K562 (cell line): ENCODE data around the gene RSRP1.
"Not testable (repeated sequence)": the region's sequence is repeated elsewhere in the genome, so short reads cannot be mapped to it uniquely, and the experiment has no call there.

ENCODE experiments used
- BRCA1 ChIP-seq, 2 experiments: fragments of 450-650 bp in 1 of 2; sonication (generic) in 1 of 2; formaldehyde crosslinking in 1 of 2; IDR thresholded peaks; 2 replicates each; pipeline versions ENCODE4 v1.5.0 to v1.6.1; 2017 to 2020; ENCODE audit warnings: mild to moderate bottlenecking in 1 of 2, missing genetic modification reagents in 1 of 2
- CBX3 ChIP-seq, 2 experiments: IDR thresholded peaks; 1 replicate in 1 of 2; 2 replicates in 1 of 2; pipeline ENCODE4 v1.6.1; 2012; ENCODE audit warnings: inconsistent platforms in 2 of 2, low read length in 2 of 2, borderline replicate concordance in 1 of 2, control low read depth in 1 of 2
- ELF1 ChIP-seq: fragments of 200-800 bp; sonication (Bioruptor generic); IDR thresholded peaks from 2 replicates; pipeline ENCODE4 v1.6.1; 2016; ENCODE audit warnings: missing genetic modification characterization, missing compliant biosample characterization
- EP300 ChIP-seq: IDR thresholded peaks from 2 replicates; pipeline ENCODE4 v1.6.1; 2012; ENCODE audit warnings: low read length, improper control_type of control experiment
- KAT2B ChIP-seq: IDR thresholded peaks from one replicate; pipeline ENCODE4 v1.6.1; 2012; ENCODE audit warnings: low read depth, mild to moderate bottlenecking, control low read depth, inconsistent platforms, low read length, moderate library complexity
- KAT7 ChIP-seq: sonication (generic); formaldehyde crosslinking; IDR thresholded peaks from 2 replicates; pipeline ENCODE4 v1.8.0; 2022; ENCODE audit warnings: missing genetic modification reagents, mild to moderate bottlenecking, borderline replicate concordance
- KDM1A ChIP-seq, 2 experiments: fragments of 450-650 bp; IDR thresholded peaks; 2 replicates each; pipeline ENCODE4 v1.6.1; 2016; ENCODE audit warnings: mild to moderate bottlenecking in 2 of 2
- POLR2AphosphoS5 ChIP-seq: IDR thresholded peaks from 2 replicates; pipeline ENCODE4 v1.6.1; 2011; ENCODE audit warnings: mild to moderate bottlenecking, low read depth, low read length, moderate library complexity; ENCODE audit not compliant: control insufficient read depth, insufficient read depth
- PURB ChIP-seq: sonication (generic); formaldehyde crosslinking; IDR thresholded peaks from 2 replicates; pipeline ENCODE4 v1.9.0; 2021; ENCODE audit warnings: low read depth, mild to moderate bottlenecking, missing genetic modification reagents
- TF ChIP-seq, protein P1 (sequence below): fragments of 250-450 bp; sonication (Bioruptor Pico); IDR thresholded peaks from 2 replicates; pipeline ENCODE4 v1.5.0; 2021; ENCODE audit warnings: mild to moderate bottlenecking, moderate library complexity
- TF ChIP-seq, protein P2 (sequence below): sonication (generic); formaldehyde crosslinking; IDR thresholded peaks from 2 replicates; pipeline ENCODE4 v1.9.0; 2022; ENCODE audit warnings: mild to moderate bottlenecking, missing genetic modification reagents
- TF ChIP-seq, protein P3 (sequence below): sonication (generic); formaldehyde crosslinking; IDR thresholded peaks from 2 replicates; pipeline ENCODE4 v1.8.1; 2023; ENCODE audit warnings: mild to moderate bottlenecking, missing genetic modification reagents, moderate library complexity
- TF ChIP-seq, protein P4 (sequence below): fragments of 450-650 bp; IDR thresholded peaks from 2 replicates; pipeline ENCODE4 v1.6.1; 2018; ENCODE audit not compliant: partially characterized antibody

GRCh38 chr1:25287164-25287563 lies 39.9 kb upstream of the RSRP1 start:
- not testable (repeated sequence) for TF ChIP-seq KAT7 (CRISPR knock-in tag); PURB (CRISPR knock-in tag); ELF1; EP300; KDM1A (IDR thresholded peaks at IDR 0.05); POLR2AphosphoS5; BRCA1 (IDR thresholded peaks at IDR 0.05); BRCA1 (CRISPR knock-in tag; IDR thresholded peaks at IDR 0.05); KAT2B; CBX3 (IDR thresholded peaks at IDR 0.05; ENCODE audit: borderline replicate concordance in 1 of 2, low read length in 2 of 2)
- TF ChIP-seq, protein P1, sequence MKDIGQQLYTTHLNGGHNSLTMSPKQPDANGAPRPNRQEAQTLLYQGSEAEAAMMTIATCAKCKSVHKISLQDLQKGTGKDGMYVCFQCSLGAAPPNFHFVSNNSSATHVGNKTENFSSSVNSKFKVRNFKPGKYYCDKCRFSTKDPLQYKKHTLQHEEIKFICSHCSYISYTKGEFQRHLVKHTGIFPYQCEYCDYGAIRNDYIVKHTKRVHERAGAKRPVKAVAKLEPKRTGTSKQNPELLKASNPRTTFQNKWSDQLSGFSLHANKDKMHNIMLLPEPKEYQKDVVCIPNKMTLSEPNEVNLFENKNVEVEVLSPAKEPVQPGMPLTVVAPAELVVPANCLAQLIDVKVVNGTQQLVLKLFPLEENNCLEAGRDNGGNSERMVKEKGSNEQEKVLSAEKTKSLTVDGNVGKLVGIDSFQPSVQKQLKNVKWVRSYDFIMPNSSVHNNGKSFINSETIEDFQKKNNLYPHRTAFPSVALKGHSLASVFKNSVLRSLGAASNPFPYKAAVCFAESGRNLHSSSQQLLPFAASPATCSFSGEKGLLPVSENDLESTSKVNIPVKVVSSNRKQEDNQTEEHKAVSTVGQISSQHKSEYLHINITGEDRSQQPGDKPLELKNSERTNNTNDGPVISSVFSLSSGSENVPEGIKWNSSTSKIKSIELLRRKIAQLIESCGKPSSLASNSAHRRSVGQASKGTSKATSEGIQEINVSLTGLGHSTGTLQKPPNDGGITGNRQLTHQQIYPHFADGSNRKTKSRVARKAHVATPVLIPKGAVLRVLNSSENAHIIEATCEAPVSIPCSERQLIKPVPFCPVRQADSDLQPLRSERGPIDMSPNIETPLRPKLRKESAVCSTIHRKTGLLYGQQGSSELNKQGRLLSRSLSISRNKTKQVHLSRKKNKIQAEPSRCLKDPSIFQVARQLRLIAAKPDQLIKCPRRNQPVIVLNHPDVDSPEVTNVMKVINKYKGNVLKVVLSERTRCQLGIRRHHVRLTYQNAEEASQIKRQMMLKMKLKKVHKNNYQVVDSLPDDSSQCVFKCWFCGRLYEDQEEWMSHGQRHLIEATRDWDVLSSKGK (CRISPR knock-in tag), result not testable (repeated sequence)
- TF ChIP-seq, protein P2, sequence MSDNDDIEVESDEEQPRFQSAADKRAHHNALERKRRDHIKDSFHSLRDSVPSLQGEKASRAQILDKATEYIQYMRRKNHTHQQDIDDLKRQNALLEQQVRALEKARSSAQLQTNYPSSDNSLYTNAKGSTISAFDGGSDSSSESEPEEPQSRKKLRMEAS (CRISPR knock-in tag), result not testable (repeated sequence)
- TF ChIP-seq, protein P3, sequence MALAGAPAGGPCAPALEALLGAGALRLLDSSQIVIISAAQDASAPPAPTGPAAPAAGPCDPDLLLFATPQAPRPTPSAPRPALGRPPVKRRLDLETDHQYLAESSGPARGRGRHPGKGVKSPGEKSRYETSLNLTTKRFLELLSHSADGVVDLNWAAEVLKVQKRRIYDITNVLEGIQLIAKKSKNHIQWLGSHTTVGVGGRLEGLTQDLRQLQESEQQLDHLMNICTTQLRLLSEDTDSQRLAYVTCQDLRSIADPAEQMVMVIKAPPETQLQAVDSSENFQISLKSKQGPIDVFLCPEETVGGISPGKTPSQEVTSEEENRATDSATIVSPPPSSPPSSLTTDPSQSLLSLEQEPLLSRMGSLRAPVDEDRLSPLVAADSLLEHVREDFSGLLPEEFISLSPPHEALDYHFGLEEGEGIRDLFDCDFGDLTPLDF (CRISPR knock-in tag), result not testable (repeated sequence)
- TF ChIP-seq, protein P4, sequence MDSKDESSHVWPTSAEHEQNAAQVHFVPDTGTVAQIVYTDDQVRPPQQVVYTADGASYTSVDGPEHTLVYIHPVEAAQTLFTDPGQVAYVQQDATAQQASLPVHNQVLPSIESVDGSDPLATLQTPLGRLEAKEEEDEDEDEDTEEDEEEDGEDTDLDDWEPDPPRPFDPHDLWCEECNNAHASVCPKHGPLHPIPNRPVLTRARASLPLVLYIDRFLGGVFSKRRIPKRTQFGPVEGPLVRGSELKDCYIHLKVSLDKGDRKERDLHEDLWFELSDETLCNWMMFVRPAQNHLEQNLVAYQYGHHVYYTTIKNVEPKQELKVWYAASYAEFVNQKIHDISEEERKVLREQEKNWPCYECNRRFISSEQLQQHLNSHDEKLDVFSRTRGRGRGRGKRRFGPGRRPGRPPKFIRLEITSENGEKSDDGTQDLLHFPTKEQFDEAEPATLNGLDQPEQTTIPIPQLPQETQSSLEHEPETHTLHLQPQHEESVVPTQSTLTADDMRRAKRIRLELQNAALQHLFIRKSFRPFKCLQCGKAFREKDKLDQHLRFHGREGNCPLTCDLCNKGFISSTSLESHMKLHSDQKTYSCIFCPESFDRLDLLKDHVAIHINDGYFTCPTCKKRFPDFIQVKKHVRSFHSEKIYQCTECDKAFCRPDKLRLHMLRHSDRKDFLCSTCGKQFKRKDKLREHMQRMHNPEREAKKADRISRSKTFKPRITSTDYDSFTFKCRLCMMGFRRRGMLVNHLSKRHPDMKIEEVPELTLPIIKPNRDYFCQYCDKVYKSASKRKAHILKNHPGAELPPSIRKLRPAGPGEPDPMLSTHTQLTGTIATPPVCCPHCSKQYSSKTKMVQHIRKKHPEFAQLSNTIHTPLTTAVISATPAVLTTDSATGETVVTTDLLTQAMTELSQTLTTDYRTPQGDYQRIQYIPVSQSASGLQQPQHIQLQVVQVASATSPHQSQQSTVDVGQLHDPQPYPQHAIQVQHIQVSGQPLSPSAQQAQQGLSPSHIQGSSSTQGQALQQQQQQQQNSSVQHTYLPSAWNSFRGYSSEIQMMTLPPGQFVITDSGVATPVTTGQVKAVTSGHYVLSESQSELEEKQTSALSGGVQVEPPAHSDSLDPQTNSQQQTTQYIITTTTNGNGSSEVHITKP, result not testable (repeated sequence)
